RWPE2 (cell line): ENCODE measurements around the gene ARHGAP40.
A peak's percentile ranks its signal among the peaks of the same experiment; 100 is the strongest.

Source experiments
- ATAC-seq: fragments of 200-7000 bp; cut with Tn5 transposase; 3 replicates; pipeline ENCODE4 v1.9.1; 2021; ENCODE audit warnings: low read depth
- DNase-seq: peaks from one replicate; pipeline ENCODE4 v3.0.0-alpha.2; 2020; ENCODE audit warnings: low spot score
- H3K27ac ChIP-seq: fragments of 450-650 bp; 2 replicates; pipeline ENCODE4 v1.5.1; 2017; ENCODE audit warnings: mild to moderate bottlenecking; ENCODE audit not compliant: poor library complexity, severe bottlenecking
- H3K27me3 ChIP-seq: fragments of 250-450 bp; sonication (Bioruptor Pico); 2 replicates; pipeline ENCODE4 v1.5.1; 2021; ENCODE audit warnings: mild to moderate bottlenecking, moderate library complexity; ENCODE audit not compliant: insufficient read depth, poor library complexity, severe bottlenecking
- H3K36me3 ChIP-seq: fragments of 250-450 bp; sonication (Bioruptor Pico); 2 replicates; pipeline ENCODE4 v1.5.1; 2020; ENCODE audit warnings: low read depth, mild to moderate bottlenecking, moderate library complexity
- H3K4me1 ChIP-seq: fragments of 250-450 bp; sonication (Bioruptor Pico); 2 replicates; pipeline ENCODE4 v1.5.1; 2021; ENCODE audit warnings: mild to moderate bottlenecking, moderate library complexity; ENCODE audit not compliant: insufficient read depth, poor library complexity, severe bottlenecking
- H3K4me3 ChIP-seq: fragments of 250-450 bp; sonication (Bioruptor Pico); 2 replicates; pipeline ENCODE4 v1.5.1; 2021; ENCODE audit warnings: mild to moderate bottlenecking, moderate library complexity; ENCODE audit not compliant: severe bottlenecking
- H3K9me3 ChIP-seq: fragments of 250-450 bp; sonication (Bioruptor Pico); 2 replicates; pipeline ENCODE4 v1.5.1; 2021; ENCODE audit warnings: mild to moderate bottlenecking, moderate library complexity; ENCODE audit not compliant: severe bottlenecking
- TF ChIP-seq, protein P1 (sequence below): fragments of 450-650 bp; IDR thresholded peaks from one replicate; pipeline ENCODE4 v1.5.1; 2017; ENCODE audit warnings: mild to moderate bottlenecking, moderate library complexity; ENCODE audit not compliant: poor library complexity, severe bottlenecking

ARHGAP40 gene

DNA sequence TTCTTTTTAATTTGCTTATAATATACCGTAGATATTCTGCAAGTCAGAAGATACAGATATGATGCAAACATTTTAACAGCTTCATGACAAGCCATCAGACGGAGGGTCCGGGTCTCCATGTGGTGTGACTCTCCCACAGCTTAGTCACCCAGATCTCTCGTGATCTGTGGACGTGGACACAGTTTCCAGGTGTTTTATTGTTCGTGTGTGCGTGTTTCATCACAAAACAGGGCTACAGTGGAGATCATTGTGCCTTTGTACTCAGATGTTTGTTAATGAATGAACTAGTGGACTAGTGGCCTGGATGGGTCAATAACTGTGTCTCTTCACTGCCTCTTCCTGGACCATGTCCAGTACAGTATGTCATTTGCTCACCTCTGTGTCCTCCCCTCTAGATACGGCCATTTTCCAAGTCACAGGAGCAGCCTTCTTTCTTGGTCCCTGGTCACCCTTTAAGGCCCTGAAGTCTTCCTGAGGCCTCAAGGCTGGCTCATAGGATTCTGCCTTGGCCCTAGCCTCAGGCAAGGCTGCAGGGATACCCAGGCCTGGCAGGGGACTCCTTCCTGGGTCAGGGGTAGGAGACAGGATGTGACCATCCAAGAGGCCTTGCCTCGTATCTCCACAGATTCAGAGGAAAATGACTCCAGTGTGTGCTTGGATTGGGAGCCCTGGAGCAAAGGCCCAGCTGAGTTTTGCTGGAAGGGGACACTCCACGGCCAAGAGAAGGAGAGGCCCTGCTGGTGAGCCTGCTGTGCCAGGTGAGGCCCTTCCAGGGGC is 16.0 kb upstream of the ARHGAP40 start:
- peaks cover 4% of the 10 kb centered on the region for H3K4me1 ChIP-seq
- H3K27ac ChIP-seq: no peak overlapping the region
- no peaks in the 10 kb centered on the region for H3K27me3 ChIP-seq
- no peak for ATAC-seq
- H3K36me3 ChIP-seq: no peaks in the 10 kb centered on the region
- TF ChIP-seq, protein P1, sequence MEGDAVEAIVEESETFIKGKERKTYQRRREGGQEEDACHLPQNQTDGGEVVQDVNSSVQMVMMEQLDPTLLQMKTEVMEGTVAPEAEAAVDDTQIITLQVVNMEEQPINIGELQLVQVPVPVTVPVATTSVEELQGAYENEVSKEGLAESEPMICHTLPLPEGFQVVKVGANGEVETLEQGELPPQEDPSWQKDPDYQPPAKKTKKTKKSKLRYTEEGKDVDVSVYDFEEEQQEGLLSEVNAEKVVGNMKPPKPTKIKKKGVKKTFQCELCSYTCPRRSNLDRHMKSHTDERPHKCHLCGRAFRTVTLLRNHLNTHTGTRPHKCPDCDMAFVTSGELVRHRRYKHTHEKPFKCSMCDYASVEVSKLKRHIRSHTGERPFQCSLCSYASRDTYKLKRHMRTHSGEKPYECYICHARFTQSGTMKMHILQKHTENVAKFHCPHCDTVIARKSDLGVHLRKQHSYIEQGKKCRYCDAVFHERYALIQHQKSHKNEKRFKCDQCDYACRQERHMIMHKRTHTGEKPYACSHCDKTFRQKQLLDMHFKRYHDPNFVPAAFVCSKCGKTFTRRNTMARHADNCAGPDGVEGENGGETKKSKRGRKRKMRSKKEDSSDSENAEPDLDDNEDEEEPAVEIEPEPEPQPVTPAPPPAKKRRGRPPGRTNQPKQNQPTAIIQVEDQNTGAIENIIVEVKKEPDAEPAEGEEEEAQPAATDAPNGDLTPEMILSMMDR: no peak
- no peak for DNase-seq
- no peaks in the 10 kb centered on the region for H3K9me3 ChIP-seq
- H3K4me3 ChIP-seq: no peak overlapping the region

DNA sequence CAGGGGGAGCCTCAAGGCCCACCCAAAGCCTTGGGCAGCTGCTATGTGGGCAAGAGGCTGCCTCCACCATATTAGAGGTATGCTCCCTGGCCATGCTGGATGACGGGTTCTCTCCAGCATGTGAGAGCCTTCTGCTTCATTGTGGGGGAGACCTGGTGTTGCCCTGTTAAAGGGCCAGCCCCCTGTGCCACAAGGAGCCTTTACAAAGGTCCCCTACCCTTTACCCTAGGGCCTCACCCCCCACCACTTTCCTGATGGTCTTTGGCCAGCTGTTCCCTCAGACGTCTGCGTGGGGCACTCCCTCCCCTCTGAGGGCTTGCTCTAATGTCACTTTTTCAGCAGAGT is 15.5 kb upstream of the ARHGAP40 start:
- Histone ChIP-seq H3K27me3 (no peaks in the 10 kb centered on the region), H3K4me1 (peaks cover under 1% of the 10 kb centered on the region), H3K4me3 (no peak overlapping the region), H3K27ac (no peak overlapping the region), H3K36me3 (no peaks in the 10 kb centered on the region), H3K9me3 (no peaks in the 10 kb centered on the region)
- TF ChIP-seq, protein P1: no peak
- DNase-seq (no peak), ATAC-seq (no peak)

DNA sequence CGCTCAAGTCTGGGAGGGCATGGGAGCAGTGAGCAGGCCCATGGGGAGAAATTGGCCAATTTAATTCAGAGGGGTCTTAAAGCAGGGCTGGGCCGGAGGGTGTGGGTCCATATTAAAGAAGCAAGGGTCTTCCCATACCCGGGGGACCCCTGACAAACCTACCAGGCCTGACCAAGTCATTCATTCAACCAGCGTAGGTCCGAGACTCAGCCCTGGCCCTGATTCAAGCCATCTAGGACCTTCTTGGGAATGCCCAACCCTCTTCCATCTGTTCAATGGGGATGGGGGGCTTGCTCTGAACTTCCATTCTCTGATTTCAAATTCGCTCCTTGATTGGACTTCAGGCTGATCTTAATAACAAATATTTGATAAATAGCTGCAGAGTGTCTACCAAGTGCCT is 13.3 kb upstream of the ARHGAP40 start:
- Histone ChIP-seq H3K27me3 (no peaks in the 10 kb centered on the region), H3K4me3 (no peak overlapping the region), H3K4me1 (peaks cover 10% of the 10 kb centered on the region), H3K9me3 (no peaks in the 10 kb centered on the region), H3K27ac (no peak overlapping the region), H3K36me3 (no peaks in the 10 kb centered on the region)
- DNase-seq: no peak
- TF ChIP-seq, protein P1: no peak
- no peak for ATAC-seq

DNA sequence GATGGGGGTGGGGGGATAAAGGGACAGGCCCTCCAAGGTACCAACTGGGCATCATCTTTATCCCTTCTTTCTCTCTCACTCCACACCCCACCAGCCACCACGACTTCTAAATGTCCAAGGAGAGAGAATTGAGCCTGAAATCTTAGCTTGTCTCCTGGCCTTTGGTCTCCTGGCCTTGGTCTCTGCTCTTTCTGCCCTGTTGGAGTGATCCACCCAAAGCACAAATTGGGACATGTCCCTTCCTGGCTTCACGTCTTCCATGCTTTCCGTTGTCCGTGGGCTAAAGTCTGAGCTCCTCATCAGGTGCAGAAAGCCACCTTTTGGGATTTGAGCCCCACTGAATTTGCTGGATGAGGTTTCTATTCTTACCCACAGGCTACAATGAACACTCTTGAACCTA is 12.3 kb upstream of the ARHGAP40 start:
- Histone ChIP-seq H3K9me3 (no peaks in the 10 kb centered on the region), H3K36me3 (no peaks in the 10 kb centered on the region), H3K27me3 (no peaks in the 10 kb centered on the region), H3K4me1 (peaks cover 10% of the 10 kb centered on the region), H3K4me3 (no peak overlapping the region), H3K27ac (no peak overlapping the region)
- TF ChIP-seq, protein P1: no peak
- ATAC-seq: no peak
- DNase-seq: no peak

DNA sequence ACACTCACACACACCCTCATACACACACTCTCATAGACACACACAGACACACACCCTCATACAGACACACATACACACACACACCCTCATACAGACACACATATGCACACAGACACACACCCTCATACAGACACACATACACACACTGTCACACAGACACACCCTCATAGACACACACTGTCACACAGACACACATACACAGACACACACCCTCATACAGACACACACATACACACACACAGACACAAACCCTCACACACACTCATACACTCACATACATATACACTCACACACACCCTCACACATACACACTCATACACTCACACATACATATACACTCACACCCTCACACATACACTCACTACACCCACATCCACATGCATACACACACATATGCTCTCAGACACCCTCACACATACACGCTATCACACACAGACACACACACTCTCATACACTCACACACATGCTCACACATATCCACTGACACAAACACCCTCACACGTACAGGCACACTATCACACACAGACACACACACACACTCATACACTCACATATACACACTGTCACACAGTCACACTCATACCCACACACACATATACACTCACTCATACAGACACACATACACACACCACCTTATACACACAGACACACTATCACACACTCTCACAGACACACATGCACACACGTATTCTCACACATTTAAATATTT is 11.5 kb upstream of the ARHGAP40 start:
- H3K4me3 ChIP-seq: no peak overlapping the region
- H3K27ac ChIP-seq: no peak overlapping the region
- H3K9me3 ChIP-seq: no peaks in the 10 kb centered on the region
- H3K27me3 ChIP-seq: no peaks in the 10 kb centered on the region
- TF ChIP-seq, protein P1: no peak
- peaks cover 10% of the 10 kb centered on the region for H3K4me1 ChIP-seq
- no peaks in the 10 kb centered on the region for H3K36me3 ChIP-seq
- DNase-seq (peak; percentile 9), ATAC-seq (no peak)
